Body of pancreas (tissue), 4 donors: Measurements from ENCODE around the gene TIMELESS.

Experiments
- POLR2A ChIP-seq, 3 donors: fragments of 450-650 bp; IDR thresholded peaks; one replicate each; pipeline ENCODE4 v1.6.1; 2016; ENCODE audit warnings: antibody characterized with exemption in 3 of 3, mild to moderate bottlenecking in 2 of 3
- TF ChIP-seq, protein P1 (sequence below), 7 experiments: fragments of 450-650 bp in 4 of 7; fragments of 200-600 bp in 3 of 7; sonication (generic) in 3 of 7; IDR thresholded peaks; one replicate each; pipeline ENCODE4 v1.5.1; 2016 to 2019; ENCODE audit warnings: antibody characterized with exemption in 7 of 7

DNA sequence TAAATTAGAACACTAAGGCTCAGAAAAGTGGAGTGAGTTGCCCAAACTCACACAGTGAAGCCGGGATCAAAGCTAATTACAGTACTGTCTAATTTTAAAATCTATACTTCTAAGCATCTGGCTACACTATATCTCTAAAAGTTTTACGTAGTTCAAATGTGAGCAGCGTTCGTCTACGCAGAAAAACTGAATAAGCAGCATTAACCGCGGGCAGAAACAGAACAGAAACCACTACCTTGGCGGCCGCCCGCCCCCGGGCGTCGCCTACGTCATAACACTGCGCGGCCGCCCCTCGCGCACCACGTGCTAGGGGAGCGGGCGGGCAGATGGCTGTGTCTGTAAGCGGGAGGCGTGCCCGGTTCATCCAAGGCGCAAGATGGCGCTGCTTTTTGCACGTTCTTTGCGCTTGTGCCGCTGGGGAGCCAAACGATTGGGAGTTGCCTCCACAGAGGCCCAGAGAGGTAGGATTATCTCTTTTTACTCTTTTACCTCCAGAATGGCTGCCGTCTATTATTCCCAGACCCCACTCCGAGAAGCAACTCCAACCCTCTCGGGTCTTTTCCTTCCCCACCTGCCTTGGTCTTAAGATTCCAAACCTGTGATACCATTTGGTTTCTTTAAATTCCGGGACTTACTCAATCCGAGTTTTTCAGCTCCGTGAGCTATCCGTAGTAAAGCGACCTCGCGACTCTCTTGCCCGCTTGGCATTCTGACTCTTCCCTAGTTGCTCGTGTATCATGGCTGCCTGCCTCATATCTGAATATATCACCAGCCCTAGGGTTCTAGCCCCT, 19.2 kb upstream of the TIMELESS start, which contains the start of gene SPRYD4:
- TF ChIP-seq, protein P1, sequence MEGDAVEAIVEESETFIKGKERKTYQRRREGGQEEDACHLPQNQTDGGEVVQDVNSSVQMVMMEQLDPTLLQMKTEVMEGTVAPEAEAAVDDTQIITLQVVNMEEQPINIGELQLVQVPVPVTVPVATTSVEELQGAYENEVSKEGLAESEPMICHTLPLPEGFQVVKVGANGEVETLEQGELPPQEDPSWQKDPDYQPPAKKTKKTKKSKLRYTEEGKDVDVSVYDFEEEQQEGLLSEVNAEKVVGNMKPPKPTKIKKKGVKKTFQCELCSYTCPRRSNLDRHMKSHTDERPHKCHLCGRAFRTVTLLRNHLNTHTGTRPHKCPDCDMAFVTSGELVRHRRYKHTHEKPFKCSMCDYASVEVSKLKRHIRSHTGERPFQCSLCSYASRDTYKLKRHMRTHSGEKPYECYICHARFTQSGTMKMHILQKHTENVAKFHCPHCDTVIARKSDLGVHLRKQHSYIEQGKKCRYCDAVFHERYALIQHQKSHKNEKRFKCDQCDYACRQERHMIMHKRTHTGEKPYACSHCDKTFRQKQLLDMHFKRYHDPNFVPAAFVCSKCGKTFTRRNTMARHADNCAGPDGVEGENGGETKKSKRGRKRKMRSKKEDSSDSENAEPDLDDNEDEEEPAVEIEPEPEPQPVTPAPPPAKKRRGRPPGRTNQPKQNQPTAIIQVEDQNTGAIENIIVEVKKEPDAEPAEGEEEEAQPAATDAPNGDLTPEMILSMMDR (IDR thresholded peaks at IDR 0.05) = peak in 5 of 7 experiments; percentile 6 to 58 (median 31)
- TF ChIP-seq POLR2A (IDR thresholded peaks at IDR 0.05) = peak; percentile 81 to 94 (median 92)
